ENCODE results near the gene ZNF326.

ZNF326 gene

GRCh38 chr1:89954401-89954800, 40.5 kb upstream of the ZNF326 start:
- Histone ChIP-seq H3K4me1 (ENCODE audit: control insufficient read depth, insufficient read depth, low read length) (peaks cover 20% of the 10 kb centered on the region), H3K27me3 (ENCODE audit: control insufficient read depth, insufficient read depth, low read length) (no peaks in the 10 kb centered on the region)

GRCh38 chr1:89955311-89956205, 39.4 kb upstream of the ZNF326 start:
- Histone ChIP-seq H3K27me3 (ENCODE audit: control insufficient read depth, insufficient read depth, low read length) (no peaks in the 10 kb centered on the region), H3K4me1 (ENCODE audit: control insufficient read depth, insufficient read depth, low read length) (peaks cover 14% of the 10 kb centered on the region), H3K4me3 (ENCODE audit: low read depth, low read length) (no peak overlapping the region), H3K36me3 (ENCODE audit: control insufficient read depth, insufficient read depth, low read length) (no peaks in the 10 kb centered on the region), H3K9ac (ENCODE audit: low read depth, low read length) (no peak overlapping the region), H3K9me3 (ENCODE audit: control insufficient read depth, insufficient read depth, low read length) (no peaks in the 10 kb centered on the region)

More at GRCh38 chr1:89954401-89954800, 40.5 kb upstream of the ZNF326 start:
- Histone ChIP-seq H3K36me3 (ENCODE audit: control insufficient read depth, insufficient read depth, low read length) (no peaks in the 10 kb centered on the region), H3K9ac (ENCODE audit: low read depth, low read length) (no peak overlapping the region), H3K9me3 (ENCODE audit: control insufficient read depth, insufficient read depth, low read length) (no peaks in the 10 kb centered on the region), H3K4me3 (ENCODE audit: low read depth, low read length) (no peak overlapping the region)

DNA sequence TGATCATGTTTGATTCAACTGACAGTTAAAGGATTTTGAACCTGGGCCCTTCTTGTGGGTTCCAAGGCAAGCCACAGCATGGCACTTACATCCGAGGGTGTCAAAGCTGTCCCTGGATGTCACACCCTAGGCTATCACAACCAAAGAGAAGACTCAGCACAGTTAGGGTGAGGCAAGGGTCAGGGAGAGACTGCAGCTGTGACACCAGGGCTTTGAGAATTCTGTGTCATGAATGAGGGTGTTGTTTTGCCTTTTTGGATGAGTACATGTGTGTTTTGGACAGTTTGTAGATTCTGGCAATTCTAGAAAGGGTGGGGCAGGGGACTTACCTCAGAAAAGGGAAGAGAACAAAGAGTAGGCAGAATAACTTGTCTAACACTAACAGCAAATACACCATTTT, 37.8 kb upstream of the ZNF326 start:
- H3K4me3 ChIP-seq (ENCODE audit: low read depth, low read length), result no peak overlapping the region
- H3K4me1 ChIP-seq (ENCODE audit: control insufficient read depth, insufficient read depth, low read length), result peaks cover 10% of the 10 kb centered on the region
- no peak overlapping the region for H3K9ac ChIP-seq (ENCODE audit: low read depth, low read length)
- no peaks in the 10 kb centered on the region for H3K9me3 ChIP-seq (ENCODE audit: control insufficient read depth, insufficient read depth, low read length)
- H3K36me3 ChIP-seq (ENCODE audit: control insufficient read depth, insufficient read depth, low read length), result no peaks in the 10 kb centered on the region
- no peaks in the 10 kb centered on the region for H3K27me3 ChIP-seq (ENCODE audit: control insufficient read depth, insufficient read depth, low read length)

GRCh38 chr1:89958851-89959654, 35.9 kb upstream of the ZNF326 start:
- Histone ChIP-seq H3K27me3 (ENCODE audit: control insufficient read depth, insufficient read depth, low read length) (no peaks in the 10 kb centered on the region), H3K4me3 (ENCODE audit: low read depth, low read length) (no peak overlapping the region), H3K9me3 (ENCODE audit: control insufficient read depth, insufficient read depth, low read length) (no peaks in the 10 kb centered on the region), H3K9ac (ENCODE audit: low read depth, low read length) (no peak overlapping the region), H3K4me1 (ENCODE audit: control insufficient read depth, insufficient read depth, low read length) (peaks cover 6% of the 10 kb centered on the region), H3K36me3 (ENCODE audit: control insufficient read depth, insufficient read depth, low read length) (no peaks in the 10 kb centered on the region)

DNA sequence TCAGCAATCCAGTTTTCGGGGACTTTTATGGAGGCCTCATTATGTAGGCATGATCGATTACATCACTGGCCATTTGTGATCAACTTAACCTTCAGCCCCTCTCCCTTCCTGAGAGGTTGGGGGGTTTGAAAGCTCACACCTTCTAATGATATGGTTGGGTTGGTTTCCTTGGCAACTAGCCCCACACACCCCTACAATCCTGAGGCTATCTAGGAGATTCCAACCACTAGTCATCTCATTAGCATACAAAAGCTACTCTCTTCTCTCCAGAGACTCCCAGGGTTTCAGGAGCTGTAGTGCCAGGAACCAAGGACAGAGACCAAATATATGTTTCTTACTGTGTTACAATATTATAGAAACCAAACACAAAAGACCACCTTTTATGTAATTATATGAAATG, 35.2 kb upstream of the ZNF326 start:
- Histone ChIP-seq H3K9ac (ENCODE audit: low read depth, low read length) (no peak overlapping the region), H3K36me3 (ENCODE audit: control insufficient read depth, insufficient read depth, low read length) (no peaks in the 10 kb centered on the region), H3K4me1 (ENCODE audit: control insufficient read depth, insufficient read depth, low read length) (peaks cover 3% of the 10 kb centered on the region), H3K27me3 (ENCODE audit: control insufficient read depth, insufficient read depth, low read length) (no peaks in the 10 kb centered on the region), H3K9me3 (ENCODE audit: control insufficient read depth, insufficient read depth, low read length) (no peaks in the 10 kb centered on the region), H3K4me3 (ENCODE audit: low read depth, low read length) (no peak overlapping the region)

- peaks cover under 1% of the 10 kb centered on the region for H3K4me1 ChIP-seq (ENCODE audit: control insufficient read depth, insufficient read depth, low read length)
- no peaks in the 10 kb centered on the region for H3K9me3 ChIP-seq (ENCODE audit: control insufficient read depth, insufficient read depth, low read length)
- no peak overlapping the region for H3K9ac ChIP-seq (ENCODE audit: low read depth, low read length)
- no peak overlapping the region for H3K4me3 ChIP-seq (ENCODE audit: low read depth, low read length)
- H3K27me3 ChIP-seq (ENCODE audit: control insufficient read depth, insufficient read depth, low read length), result no peaks in the 10 kb centered on the region
- H3K36me3 ChIP-seq (ENCODE audit: control insufficient read depth, insufficient read depth, low read length), result no peaks in the 10 kb centered on the region
Measured at GRCh38 chr1:89962024-89962741, 32.7 kb upstream of the ZNF326 start.

DNA sequence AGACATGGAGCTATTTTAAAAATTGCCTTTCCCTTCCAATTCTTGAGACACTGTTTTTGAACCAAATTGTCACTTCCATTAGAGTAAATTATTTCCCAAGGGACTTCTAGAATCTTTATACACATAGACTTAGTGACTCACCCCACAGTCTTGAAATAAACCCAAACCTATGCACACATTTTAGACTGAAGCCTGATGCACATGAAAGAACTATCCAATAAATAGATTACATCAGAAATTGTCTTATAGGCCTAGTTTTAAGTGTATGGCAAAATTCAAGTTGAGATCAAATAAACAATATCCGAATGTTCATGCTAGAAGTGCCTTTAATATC, 32.2 kb upstream of the ZNF326 start:
- Histone ChIP-seq H3K9ac (ENCODE audit: low read depth, low read length) (no peak overlapping the region), H3K27me3 (ENCODE audit: control insufficient read depth, insufficient read depth, low read length) (no peaks in the 10 kb centered on the region), H3K4me1 (ENCODE audit: control insufficient read depth, insufficient read depth, low read length) (no peaks in the 10 kb centered on the region), H3K36me3 (ENCODE audit: control insufficient read depth, insufficient read depth, low read length) (no peaks in the 10 kb centered on the region), H3K9me3 (ENCODE audit: control insufficient read depth, insufficient read depth, low read length) (no peaks in the 10 kb centered on the region), H3K4me3 (ENCODE audit: low read depth, low read length) (no peak overlapping the region)

- no peaks in the 10 kb centered on the region for H3K4me1 ChIP-seq (ENCODE audit: control insufficient read depth, insufficient read depth, low read length)
- no peaks in the 10 kb centered on the region for H3K9me3 ChIP-seq (ENCODE audit: control insufficient read depth, insufficient read depth, low read length)
- no peak overlapping the region for H3K4me3 ChIP-seq (ENCODE audit: low read depth, low read length)
- no peaks in the 10 kb centered on the region for H3K27me3 ChIP-seq (ENCODE audit: control insufficient read depth, insufficient read depth, low read length)
- no peaks in the 10 kb centered on the region for H3K36me3 ChIP-seq (ENCODE audit: control insufficient read depth, insufficient read depth, low read length)
- no peak overlapping the region for H3K9ac ChIP-seq (ENCODE audit: low read depth, low read length)
Measured at GRCh38 chr1:89965193-89965768, 29.6 kb upstream of the ZNF326 start.

- H3K4me3 ChIP-seq (ENCODE audit: low read depth, low read length), result no peak overlapping the region
- no peaks in the 10 kb centered on the region for H3K4me1 ChIP-seq (ENCODE audit: control insufficient read depth, insufficient read depth, low read length)
- no peaks in the 10 kb centered on the region for H3K9me3 ChIP-seq (ENCODE audit: control insufficient read depth, insufficient read depth, low read length)
- no peaks in the 10 kb centered on the region for H3K27me3 ChIP-seq (ENCODE audit: control insufficient read depth, insufficient read depth, low read length)
- no peaks in the 10 kb centered on the region for H3K36me3 ChIP-seq (ENCODE audit: control insufficient read depth, insufficient read depth, low read length)
- no peak overlapping the region for H3K9ac ChIP-seq (ENCODE audit: low read depth, low read length)
Measured at GRCh38 chr1:89966656-89967055, 28.3 kb upstream of the ZNF326 start.

GRCh38 chr1:89971600-89971999, 23.3 kb upstream of the ZNF326 start:
- no peaks in the 10 kb centered on the region for H3K4me1 ChIP-seq (ENCODE audit: control insufficient read depth, insufficient read depth, low read length)
- H3K9ac ChIP-seq (ENCODE audit: low read depth, low read length), result no peak overlapping the region
- no peaks in the 10 kb centered on the region for H3K36me3 ChIP-seq (ENCODE audit: control insufficient read depth, insufficient read depth, low read length)
- H3K27me3 ChIP-seq (ENCODE audit: control insufficient read depth, insufficient read depth, low read length), result no peaks in the 10 kb centered on the region
- no peak overlapping the region for H3K4me3 ChIP-seq (ENCODE audit: low read depth, low read length)
- H3K9me3 ChIP-seq (ENCODE audit: control insufficient read depth, insufficient read depth, low read length), result no peaks in the 10 kb centered on the region

- H3K4me1 ChIP-seq (ENCODE audit: control insufficient read depth, insufficient read depth, low read length), result no peaks in the 10 kb centered on the region
- no peak overlapping the region for H3K9ac ChIP-seq (ENCODE audit: low read depth, low read length)
Measured at GRCh38 chr1:89972024-89972423, 22.9 kb upstream of the ZNF326 start.

More at GRCh38 chr1:89972024-89972423, 22.9 kb upstream of the ZNF326 start:
- Histone ChIP-seq H3K36me3 (ENCODE audit: control insufficient read depth, insufficient read depth, low read length) (no peaks in the 10 kb centered on the region), H3K4me3 (ENCODE audit: low read depth, low read length) (no peak overlapping the region), H3K27me3 (ENCODE audit: control insufficient read depth, insufficient read depth, low read length) (no peaks in the 10 kb centered on the region), H3K9me3 (ENCODE audit: control insufficient read depth, insufficient read depth, low read length) (no peaks in the 10 kb centered on the region)
